Measurements from ENCODE around the gene RAB8A.
"Not testable (repeated sequence)": the region's sequence is repeated elsewhere in the genome, so short reads cannot be mapped to it uniquely, and the experiment has no call there.

RAB8A gene

GRCh38 chr19:16111909-16112752 is 442 bp downstream of the RAB8A start:
- no peak for DNase-seq (ENCODE audit: low read depth in 1 of 2, low spot score in 1 of 2)

DNA sequence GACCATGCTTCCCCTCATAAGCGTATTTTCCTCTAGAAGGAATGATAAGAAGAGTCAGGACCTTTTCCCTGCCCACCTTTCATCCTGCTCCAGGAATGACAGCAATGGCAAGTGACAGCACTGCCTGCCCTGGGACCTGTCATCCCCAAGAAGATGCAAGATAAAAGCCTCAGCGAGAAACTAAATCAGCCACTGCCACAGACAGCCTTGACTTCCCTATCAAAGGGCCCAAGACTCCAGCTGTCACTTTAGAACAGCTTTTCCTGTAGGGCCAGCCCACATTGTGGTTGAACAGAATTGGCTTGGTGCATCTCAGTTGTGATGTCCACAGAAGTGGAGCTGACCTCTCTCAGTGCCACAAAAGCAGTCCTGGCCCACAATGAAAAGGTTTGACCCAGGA is 1.1 kb downstream of the RAB8A start:
- no peak for DNase-seq (ENCODE audit: low read depth in 1 of 2, low spot score in 1 of 2)

DNA sequence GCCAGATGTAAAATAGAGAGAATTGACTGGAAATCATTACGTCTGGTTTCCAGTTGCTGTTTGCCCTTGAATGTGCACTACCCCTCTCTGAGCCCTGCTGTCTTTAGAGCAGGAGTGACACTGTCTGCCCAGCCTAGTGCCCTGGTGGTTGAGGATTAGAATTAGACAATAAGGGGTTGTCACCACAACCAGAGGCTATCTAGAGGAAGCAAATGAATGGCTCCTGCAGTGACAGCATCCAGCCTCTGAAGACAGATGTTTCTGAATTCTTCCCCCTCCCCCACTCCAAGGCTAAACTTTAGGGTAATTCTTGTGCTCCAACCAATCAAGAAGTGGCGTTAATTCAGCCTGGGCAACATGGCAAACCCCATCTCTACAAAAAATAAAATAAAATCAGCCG is 2.0 kb downstream of the RAB8A start:
- no peak for DNase-seq (ENCODE audit: low read depth in 1 of 2, low spot score in 1 of 2)

DNA sequence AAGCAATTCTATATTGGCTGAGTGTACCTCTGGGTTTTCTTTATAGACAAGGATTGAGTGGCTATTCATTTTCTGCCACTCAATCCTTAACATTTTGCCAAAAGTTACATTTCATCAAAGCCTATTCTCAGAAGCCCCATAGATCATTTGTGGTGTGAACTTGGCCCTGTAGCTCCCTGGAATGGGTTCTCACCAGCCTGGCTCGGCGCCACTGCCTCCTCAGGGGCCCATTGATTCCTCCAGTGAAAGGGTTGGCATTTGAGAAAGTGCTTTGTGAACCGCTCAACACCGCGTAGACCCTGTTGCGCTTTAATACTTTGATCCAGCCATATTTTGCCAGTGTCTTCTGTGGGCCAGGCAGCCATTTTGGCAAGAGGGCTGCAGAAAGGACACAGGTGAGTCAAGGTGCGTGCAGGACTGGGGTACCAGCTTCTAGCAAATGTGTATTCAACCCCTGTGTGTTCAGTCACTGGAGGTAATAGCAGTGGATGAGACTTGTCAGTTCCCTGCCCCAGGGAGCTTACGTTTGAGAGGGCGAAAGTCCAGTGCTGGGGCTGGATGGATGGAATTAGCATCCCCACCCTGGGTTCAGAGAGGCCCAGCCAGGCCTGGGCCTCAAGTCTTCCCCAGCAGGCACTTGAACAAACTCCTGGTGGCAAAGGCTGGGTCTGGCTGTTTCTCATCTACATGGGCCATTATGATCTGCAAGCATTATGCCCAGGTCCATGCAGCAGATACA is 3.8 kb downstream of the RAB8A start:
- DNase-seq (ENCODE audit: low read depth in 1 of 2, low spot score in 1 of 2): no peak

DNA sequence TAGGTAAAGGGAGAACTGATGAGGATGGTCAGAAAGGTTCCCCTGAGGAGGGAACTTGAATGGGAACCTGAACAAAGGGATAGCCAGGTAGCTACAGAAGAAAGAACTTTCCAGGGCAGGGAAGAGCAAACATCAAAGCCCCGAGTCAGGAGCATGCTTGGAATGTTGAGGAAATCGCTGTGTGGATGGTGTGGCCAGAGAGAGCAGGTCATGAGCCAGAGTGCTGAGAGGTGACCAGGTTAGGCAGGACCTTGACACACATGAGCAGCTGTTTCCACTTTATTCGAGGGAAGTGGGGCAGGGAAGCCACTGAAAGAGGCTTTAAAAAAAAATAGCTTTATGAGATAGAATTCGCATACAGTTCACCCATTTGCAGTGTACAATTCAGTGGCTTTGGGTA is 4.4 kb downstream of the RAB8A start:
- DNase-seq (ENCODE audit: low read depth in 1 of 2, low spot score in 1 of 2): no peak

DNA sequence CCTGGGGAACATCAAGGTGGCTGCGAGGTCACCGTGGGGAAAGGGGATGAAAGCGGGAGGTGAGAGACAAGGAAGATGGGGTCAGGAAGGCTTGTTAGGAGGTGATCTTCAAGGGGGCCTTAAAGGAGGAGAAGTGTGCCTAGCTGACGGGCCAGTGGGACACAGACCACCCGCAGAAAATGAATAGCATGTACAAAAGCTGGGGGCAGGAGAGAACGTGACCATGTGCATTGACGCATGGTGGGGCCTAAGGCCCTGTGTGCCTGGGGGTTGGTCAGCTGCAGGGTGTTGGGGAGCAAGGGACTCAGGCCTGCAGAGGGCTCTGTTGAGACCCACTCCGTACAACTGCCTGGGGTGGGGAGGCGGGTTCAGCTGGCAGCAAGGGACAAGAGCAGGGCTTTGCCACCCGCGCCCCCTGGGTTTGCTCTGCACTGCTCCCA is 5.9 kb downstream of the RAB8A start:
- no peak for DNase-seq (ENCODE audit: low read depth in 1 of 2, low spot score in 1 of 2)

DNA sequence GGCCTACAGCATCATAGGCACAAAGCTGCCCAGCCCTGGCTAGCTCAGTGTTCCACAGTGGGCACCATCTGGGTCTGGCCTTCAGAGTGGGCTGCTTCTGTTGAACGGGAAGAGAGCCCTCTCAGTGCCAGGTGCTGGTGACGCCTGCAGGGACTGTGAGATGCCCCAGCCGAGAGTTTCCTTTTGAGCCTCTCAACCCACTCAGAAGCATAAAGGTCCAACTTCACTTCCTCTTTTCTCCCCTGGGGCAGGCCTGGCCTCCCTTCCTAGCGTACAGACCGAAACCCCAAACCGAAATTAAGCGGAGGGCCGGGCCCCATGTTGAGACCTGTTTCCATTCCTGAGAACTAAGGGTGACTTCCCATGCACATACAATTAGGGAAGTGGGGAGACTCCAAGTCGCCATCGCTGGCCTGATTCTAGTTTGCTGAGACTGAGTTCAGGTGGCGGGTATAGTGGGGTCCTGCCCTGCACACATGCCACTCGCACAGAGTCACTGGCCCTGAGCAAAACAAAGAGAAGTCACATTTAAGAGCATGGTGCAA is 6.9 kb downstream of the RAB8A start:
- no peak for DNase-seq (ENCODE audit: low read depth in 1 of 2, low spot score in 1 of 2)

GRCh38 chr19:16119075-16119857 is 7.6 kb downstream of the RAB8A start:
- not testable (repeated sequence) for DNase-seq (ENCODE audit: low read depth in 1 of 2, low spot score in 1 of 2)

GRCh38 chr19:16121141-16121540 is 9.5 kb downstream of the RAB8A start:
- no peak for DNase-seq (ENCODE audit: low read depth in 1 of 2, low spot score in 1 of 2)

DNA sequence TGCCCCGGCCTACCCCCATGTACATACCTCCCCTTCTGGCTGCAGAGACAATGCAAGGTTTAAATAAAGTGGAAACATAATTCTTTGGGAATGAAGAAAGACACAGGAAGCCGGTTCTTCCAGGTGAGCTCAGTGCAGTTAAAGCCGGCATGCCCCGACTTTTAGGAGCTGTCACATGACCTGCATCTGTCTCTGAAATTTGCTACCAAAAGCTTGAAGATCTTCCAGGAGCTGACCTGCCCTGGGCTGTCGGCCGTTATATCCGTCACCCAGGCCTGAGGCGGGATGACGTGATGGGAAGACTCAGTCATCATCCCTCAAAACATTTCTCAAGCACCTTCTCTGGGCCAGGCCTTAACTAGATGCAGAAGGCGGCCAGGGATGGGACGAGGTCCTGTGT is 10.3 kb downstream of the RAB8A start:
- no peak for DNase-seq (ENCODE audit: low read depth in 1 of 2, low spot score in 1 of 2)

- no peak for DNase-seq (ENCODE audit: low read depth in 1 of 2, low spot score in 1 of 2)
Measured at GRCh38 chr19:16124953-16125352, 13.3 kb downstream of the RAB8A start.

GRCh38 chr19:16125737-16126495 is 14.2 kb downstream of the RAB8A start:
- DNase-seq (ENCODE audit: low read depth in 1 of 2, low spot score in 1 of 2): no peak

- DNase-seq (ENCODE audit: low read depth in 1 of 2, low spot score in 1 of 2): no peak
Measured at GRCh38 chr19:16127080-16127479, 15.4 kb downstream of the RAB8A start.

DNA sequence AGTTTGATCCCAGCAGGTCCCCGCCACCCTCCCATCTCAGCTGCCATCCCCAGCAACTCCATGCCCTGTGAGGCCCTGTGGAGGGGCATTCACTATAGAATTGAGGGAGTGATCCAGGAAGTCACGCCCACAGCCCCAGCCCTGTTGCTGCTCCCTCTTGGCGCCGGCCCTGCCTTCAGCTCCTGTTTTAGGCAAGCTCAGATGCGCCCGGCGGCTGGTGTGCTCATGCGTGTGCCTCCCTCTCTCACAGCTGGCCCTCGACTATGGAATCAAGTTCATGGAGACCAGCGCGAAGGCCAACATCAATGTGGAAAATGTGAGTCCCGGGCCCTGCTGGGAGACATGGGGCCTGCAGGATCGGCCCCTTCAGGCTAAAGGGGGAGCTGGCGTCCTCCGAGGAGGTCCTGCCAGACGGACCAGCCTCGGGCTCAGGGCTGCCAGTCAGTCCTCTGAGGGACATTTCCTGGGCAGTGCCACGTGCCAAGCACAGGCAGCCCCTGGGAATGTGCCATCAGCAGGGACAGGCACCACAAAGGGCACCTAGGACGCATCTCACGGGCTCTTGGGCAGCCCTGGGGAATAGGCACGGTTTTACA is 16.2 kb downstream of the RAB8A start:
- DNase-seq (ENCODE audit: low read depth in 1 of 2, low spot score in 1 of 2): no peak

- no peak for DNase-seq (ENCODE audit: low read depth in 1 of 2, low spot score in 1 of 2)
Measured at GRCh38 chr19:16131648-16132047, 20.0 kb downstream of the RAB8A start.

- DNase-seq (ENCODE audit: low read depth in 1 of 2, low spot score in 1 of 2): no peak
Measured at GRCh38 chr19:16133818-16134217, 22.1 kb downstream of the RAB8A start.

GRCh38 chr19:16134510-16134909 is 22.8 kb downstream of the RAB8A start:
- no peak for DNase-seq (ENCODE audit: low read depth in 1 of 2, low spot score in 1 of 2)

- no peak for DNase-seq (ENCODE audit: low read depth in 1 of 2, low spot score in 1 of 2)
Measured at GRCh38 chr19:16135430-16136127, 23.9 kb downstream of the RAB8A start.

DNA sequence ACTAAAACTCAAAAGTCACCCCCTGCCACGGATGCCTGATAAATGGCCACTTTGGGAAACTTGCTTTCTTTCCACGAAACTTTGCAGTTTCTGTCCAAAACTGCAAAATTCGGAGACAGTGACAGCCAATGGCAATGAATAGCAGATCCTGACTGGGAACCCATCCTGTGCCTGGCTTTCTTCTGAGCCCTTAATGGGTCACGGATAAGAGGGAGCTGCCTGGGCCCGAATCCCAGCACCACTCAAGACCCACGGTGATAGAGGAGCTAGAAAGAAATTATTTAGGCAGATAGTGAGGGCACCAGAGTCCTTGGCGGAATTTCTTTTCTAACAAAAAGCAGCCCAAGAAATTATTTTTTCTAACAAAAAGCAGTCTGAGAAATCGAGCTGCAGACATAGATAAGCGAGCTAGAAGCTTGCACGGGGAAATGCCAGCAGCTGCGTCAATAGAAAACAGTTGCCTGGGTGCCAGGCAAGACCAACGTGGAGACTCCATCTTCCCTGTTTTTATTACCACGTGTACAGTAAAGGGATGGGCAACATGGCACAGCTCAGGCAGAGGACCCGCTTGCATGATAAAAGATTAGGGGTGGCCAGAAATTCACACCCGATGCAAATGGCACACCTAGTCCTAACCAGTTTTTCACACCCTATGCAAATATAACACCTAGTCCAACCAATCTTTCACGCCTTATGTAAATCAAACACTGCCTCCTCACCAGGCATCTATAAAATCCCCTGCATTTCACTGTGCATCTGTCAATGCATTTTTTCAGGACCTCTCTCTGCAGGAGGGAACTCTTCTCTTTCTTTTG is 24.7 kb downstream of the RAB8A start:
- no peak for DNase-seq (ENCODE audit: low read depth in 1 of 2, low spot score in 1 of 2)

Measured in stimulated activated CD4-positive, alpha-beta T cell treated with anti-CD3 and anti-CD28 coated beads, Interleukin-15, amount 100 ng/mL, for 1 hour (primary cell).